HG03159 (cell line): ENCODE measurements around the gene INTS6.

Experiments
- ATAC-seq: cut with Tn5 transposase; IDR thresholded peaks from one replicate; pipeline ENCODE4 v1.9.1; 2021; ENCODE audit warnings: mild to moderate bottlenecking, moderate library complexity; ENCODE audit not compliant: unreplicated experiment

The INTS6 gene

GRCh38 chr13:51347099-51347498, 105.7 kb downstream of the INTS6 start:
- ATAC-seq, result no peak

GRCh38 chr13:51346397-51346796, 106.4 kb downstream of the INTS6 start:
- ATAC-seq, result peak; percentile 64

GRCh38 chr13:51343475-51343874, 109.4 kb downstream of the INTS6 start:
- ATAC-seq, result no peak

GRCh38 chr13:51342706-51343105, 110.1 kb downstream of the INTS6 start:
- no peak for ATAC-seq

- no peak for ATAC-seq
These were observed 111.0 kb downstream of the INTS6 start for GRCh38 chr13:51341791-51342190.

- ATAC-seq, result no peak
These were observed 111.6 kb downstream of the INTS6 start for GRCh38 chr13:51341232-51341631.

- ATAC-seq, result no peak
These were observed 112.7 kb downstream of the INTS6 start for GRCh38 chr13:51339952-51340732.

GRCh38 chr13:51339354-51339753, 113.5 kb downstream of the INTS6 start, which contains the start of gene SERPINE3:
Gene SERPINE3, plus strand, starts transcription at chr13:51339691. Its CDS starts 1,401 bp downstream, at chr13:51341092.
- no peak for ATAC-seq

GRCh38 chr13:51336746-51337145, 116.1 kb downstream of the INTS6 start:
- ATAC-seq, result no peak

- no peak for ATAC-seq
These were observed 119.0 kb downstream of the INTS6 start for GRCh38 chr13:51333826-51334225.

GRCh38 chr13:51333421-51333820, 119.4 kb downstream of the INTS6 start:
- no peak for ATAC-seq

- no peak for ATAC-seq
These were observed 120.1 kb downstream of the INTS6 start for GRCh38 chr13:51332566-51333361.

- ATAC-seq, result no peak
These were observed 121.4 kb downstream of the INTS6 start for GRCh38 chr13:51331354-51331861.

- ATAC-seq, result no peak
These were observed 122.0 kb downstream of the INTS6 start for GRCh38 chr13:51330791-51331190.

- ATAC-seq, result no peak
These were observed 123.2 kb downstream of the INTS6 start for GRCh38 chr13:51329606-51330005.

GRCh38 chr13:51328488-51328887, 124.3 kb downstream of the INTS6 start:
- ATAC-seq, result no peak

- no peak for ATAC-seq
These were observed 124.9 kb downstream of the INTS6 start for GRCh38 chr13:51327961-51328360.

- ATAC-seq, result no peak
These were observed 126.1 kb downstream of the INTS6 start for GRCh38 chr13:51326777-51327176.

- no peak for ATAC-seq
These were observed 127.0 kb downstream of the INTS6 start for GRCh38 chr13:51325837-51326236.

GRCh38 chr13:51324714-51325420, 128.0 kb downstream of the INTS6 start:
- ATAC-seq, result peak; percentile 52

- no peak for ATAC-seq
These were observed 128.9 kb downstream of the INTS6 start for GRCh38 chr13:51323824-51324511.
